HuH-7 (cell line): ENCODE data around the gene CD99.
A peak's percentile ranks its signal among the peaks of the same experiment; 100 is the strongest.

Experiments used
- DNase-seq: peaks from one replicate; pipeline ENCODE4 v3.0.0; 2011; ENCODE audit warnings: low spot score

The CD99 gene, protein sequence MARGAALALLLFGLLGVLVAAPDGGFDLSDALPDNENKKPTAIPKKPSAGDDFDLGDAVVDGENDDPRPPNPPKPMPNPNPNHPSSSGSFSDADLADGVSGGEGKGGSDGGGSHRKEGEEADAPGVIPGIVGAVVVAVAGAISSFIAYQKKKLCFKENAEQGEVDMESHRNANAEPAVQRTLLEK

DNA sequence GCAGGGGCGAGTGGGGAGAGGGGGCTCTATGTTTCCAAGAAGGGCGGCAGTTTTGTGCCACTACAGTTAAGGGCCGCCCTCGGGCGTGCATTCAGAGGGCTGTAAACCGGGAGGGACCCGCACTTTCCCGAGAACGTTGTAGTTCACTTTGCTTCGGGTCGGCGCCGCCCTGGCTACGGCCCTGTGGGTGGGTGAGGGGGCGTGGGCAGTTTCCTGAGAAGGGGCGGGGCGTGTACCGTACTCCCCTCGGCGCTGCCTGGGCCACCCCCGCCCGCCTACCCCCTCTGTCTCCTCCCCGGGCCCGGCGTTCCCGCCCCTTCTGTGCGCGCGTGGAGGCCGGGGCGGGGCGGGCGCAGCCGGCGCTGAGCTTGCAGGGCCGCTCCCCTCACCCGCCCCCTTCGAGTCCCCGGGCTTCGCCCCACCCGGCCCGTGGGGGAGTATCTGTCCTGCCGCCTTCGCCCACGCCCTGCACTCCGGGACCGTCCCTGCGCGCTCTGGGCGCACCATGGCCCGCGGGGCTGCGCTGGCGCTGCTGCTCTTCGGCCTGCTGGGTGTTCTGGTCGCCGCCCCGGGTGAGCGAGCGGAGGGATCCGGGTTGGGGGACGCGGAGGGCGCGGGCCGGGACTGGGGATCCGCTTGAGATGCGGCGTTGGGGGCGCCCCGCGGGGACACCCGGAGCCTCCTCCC is at the start of gene CD99:
TSS of gene CD99 (plus strand) at position 440 of the 687 bp plus-strand sequence. CDS start at position 506, 66 bp downstream.
- peak; percentile 48 for DNase-seq

DNA sequence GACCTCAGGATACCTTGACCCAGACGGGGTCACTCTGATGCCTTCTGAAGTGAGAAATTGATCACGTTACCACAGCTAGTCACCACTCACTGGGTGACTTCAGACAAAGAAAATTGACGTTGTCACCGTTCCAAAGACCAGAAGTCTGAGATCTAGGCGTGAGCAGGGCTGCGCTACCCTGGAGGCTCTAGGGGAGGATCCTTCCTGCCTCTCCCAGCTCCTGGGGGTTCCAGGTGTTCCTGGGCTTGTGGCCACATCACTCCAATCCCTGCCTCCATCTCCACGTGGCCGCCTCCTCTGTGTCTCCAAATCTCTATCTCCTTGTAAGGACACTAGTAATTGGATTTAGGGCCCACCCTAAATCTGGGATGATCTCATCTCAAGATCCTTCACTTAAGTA is 48.9 kb upstream of the CD99 start:
- DNase-seq: no peak

DNA sequence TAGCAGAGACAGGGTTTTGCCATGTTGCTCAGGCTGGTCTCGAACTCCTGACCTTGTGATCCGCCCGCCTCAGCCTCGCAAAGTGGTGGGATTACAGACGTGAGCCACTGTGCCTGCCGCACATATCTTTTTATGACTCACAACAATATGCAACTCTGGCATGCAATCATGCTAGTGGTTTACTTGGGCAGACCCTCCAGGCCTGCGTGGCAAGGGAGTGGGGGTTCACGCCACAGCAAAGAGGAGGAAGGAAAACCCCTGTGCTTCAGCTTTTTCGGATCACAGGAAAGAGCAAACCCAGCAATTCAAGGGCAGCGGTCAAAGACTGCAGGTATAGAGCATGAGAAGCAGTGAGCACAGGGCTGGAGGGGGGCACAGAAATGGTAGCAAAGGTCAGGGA is 48.3 kb upstream of the CD99 start:
- no peak for DNase-seq

DNA sequence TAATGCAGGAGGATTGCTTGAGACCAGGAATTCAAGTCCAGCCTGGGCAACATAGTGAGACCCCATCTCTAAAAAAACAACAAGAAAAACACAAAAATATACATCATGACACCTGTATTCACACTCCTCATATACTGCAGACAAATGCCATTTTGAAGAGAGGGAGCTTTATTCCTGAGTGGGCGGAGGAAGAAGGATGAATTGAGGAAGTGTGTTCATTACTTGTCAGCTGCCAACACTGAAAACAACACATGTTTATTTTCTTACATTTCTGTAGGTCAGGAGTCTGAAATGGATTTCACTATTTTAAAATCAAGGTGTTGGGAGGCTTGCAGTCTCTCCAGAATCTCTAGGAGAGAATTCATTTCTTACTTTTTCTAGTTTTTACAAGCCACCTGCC is 47.2 kb upstream of the CD99 start:
- no peak for DNase-seq

DNA sequence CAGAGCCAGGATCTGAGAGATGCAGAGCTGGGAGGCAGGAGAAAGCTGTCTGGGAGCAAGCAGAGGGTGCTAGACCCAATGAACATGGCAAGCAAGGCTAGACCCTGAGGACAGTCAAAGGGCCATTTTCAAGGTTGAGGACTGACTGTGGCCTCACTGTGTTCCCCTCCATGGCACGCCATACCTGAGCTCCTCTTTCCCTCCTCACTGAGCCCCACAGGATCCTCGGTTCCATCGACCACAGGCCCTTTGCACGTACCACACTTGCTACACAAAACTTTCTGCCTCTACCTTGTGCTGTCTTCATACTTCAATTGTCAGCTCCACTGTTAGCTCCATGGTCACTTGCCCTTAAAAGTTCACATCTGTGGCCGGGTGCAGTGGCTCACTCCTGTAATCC is 45.5 kb upstream of the CD99 start:
- DNase-seq: no peak

DNA sequence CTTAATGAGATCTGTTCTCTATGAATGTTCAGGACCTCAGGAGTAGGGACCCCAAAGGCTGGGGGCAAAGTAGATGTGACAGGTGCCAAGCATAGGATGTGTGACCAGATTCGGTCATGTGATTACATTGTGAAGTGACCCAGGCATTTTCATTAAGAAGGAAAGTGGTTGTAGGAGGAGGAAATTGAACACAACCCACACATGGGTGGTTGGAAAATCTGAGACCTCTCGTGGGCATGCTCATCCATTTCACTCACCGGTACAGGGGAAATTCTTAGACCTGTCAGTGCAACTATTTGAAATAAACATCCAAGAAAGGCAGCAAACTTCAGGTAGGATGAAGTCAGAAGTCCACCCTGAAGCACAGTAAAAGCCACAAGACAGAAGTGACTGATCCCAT is 43.5 kb upstream of the CD99 start:
- no peak for DNase-seq

DNA sequence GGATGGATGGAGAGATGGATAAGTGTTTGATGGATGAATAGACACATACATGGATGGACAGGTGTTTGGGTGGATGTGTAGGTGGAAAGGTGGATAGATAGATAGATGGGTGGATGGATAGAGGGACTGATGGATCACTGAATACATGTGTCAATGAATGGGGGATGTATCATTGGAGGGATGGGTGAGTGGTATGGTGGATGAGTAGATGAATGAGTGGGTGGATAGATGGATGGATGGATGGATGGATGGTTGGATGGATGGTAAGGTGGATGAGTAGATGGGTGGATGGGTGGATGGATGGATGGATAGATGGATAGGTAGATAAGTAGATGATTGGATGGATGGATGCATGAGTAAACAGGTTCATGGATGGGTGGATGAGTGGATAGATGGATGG is 41.1 kb upstream of the CD99 start:
- DNase-seq: no peak

DNA sequence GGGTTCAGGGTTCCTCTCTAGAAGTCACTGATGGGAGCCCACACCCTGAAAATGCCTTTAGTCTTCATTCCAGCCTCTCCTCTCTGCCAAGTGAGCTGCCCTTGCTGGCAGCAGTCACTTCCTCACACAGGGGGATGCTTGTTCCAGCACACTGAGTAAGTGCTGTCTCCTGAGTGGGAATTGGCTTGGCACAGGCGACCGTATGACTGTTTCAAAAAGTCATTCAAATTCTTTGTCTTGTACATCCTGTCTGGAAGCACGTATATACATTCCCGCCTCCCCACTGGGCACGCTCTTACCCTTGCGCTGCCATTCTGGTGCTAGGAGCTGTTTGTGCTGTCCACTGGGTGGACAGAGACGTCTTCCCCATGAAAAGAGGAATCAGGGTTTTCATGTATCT is 40.2 kb upstream of the CD99 start:
- no peak for DNase-seq

DNA sequence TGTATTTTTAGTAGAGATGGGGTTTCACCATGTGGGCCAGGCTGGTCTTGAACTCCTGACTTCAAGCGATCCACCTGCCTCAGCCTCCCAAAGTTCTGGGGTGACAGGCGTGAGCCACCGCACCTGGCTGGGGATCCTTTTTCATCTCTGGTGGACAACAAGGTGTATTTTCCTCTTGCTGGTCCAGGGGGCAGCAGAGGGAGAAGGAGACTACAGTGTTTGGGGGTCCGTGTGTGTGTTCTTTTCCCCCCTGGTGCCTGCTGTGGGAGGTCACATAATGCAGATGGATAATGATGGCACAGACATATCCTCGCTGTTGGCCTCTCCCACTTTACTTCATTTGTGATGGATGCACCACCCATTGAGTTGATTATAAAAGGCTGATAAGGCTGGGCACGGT is 39.0 kb upstream of the CD99 start:
- no peak for DNase-seq

DNA sequence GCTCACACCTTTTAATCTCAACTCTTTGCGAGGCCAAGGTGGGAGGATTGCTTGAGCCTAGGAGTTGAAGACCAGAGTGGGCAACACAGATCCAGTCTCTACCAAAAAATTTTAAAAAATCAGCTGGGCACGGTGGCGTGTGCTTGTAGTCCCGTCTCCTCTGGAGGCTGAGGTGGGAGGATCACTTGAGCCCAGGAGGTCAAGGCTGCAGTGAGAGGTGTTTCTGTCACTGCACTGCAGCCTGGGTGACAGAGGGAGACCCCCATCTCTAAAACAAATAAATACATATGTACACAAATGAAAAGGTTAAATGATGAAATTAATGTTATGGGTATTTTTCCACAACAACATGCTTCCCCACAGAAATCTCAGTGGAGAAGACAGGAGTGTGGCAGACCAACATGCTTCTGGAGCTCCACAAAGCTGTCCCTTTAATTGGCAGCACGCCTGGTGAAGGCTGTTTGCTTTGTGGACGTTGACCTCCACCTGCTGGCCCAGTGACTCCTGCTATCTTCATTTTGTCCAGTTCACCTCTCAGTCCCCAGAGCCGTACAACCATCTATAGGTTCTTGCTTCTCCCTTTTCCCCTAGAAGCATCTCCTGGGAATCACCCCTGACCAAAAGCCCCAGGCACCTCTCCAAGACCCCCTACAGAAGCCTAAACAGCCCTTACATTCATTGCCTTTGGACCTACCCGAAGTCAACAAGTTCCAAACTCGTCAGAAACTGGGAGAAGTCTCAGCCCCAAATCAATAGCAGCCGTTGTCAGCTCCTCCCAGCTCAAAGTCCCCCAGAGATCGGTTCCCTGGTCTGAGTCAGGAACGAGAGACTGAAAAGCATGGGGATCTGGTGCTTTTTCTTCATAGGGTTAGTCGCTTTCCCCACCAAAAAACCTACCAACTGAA is 36.4 kb upstream of the CD99 start:
- peak; percentile 36 for DNase-seq

DNA sequence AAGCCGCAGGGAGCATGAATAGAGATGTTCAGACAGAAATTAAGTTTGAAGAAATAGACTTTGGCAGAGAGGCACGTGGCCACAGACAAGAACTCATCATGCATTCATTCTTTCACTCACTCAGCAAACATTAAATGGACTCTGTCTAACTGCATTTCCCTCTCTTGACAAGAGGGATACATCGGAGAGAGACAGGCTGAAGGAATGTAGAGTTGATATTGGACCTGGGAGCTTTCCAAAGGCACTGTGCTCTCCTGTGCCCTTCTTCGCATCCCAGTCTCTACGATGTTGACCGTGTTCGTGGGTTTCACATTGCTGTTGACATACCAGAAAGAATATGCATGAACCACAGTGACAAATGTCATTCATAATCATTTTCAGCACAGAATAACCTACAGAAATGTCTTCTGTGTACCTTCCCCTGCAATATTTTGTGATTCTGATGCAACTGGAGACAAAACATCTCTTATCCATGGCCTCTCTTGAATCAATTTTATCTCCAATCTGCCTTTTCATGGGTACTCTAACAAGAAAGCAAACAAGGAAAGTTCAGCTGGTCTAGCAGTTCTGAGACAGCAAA is 34.7 kb upstream of the CD99 start:
- DNase-seq: no peak

DNA sequence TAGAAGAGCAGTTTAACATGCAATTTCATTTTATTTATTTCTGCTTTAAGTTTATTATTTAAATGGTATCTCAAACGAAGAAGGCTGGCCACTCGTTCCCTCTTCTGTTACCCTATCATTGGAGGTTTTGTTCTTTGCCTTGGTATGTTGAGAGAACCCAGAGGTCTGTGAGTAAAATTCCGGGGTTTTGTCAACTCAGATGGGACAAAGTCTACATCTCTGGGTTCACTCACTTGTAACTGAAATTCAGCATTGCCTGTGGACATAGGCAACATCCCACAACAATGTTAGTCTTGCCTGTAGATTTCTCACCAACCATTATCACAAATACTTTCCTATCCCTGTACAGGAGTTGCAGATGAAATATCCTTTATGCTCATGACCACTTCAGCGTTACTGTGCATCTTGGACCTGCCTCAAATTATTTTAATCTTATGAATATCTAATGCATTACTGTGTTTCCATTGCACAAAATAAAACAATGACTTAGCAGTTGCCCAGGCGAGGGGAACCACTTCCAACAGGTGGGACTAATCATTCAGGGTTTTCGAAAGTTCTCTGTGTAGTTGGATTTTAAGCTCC is 33.5 kb upstream of the CD99 start:
- no peak for DNase-seq

DNA sequence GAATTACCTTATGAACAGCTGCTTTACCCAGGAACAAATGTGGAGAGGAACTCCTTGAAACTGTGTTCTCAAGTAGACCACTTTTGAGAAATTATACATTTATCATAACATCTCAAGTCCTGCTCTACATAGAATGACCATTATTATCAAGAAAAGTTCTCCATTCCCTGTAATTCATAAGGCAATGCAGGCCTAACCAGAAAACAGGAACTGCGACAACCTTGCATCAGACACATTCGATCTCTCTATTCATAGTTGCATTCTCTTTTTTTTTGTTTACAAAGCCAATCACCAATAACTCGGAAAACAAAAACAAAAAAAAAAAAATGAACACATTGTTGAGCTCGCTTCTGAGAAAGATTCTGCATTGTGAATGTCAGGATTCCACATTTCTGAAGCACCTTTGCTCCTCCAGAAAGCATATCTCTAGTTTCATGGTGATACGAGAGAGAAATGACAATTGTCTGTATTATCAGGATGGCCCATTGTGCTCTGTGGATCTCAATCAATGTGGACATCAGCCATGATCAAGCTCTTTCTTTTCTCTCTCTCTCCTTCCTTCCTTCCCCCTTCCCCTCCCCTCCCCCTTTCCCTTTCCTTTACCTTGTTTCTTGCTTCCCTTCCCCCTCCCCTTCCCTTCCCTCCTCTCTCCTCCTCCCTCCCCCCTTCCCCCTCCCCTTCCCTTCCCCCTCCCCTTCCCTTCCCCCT is 32.4 kb upstream of the CD99 start:
- DNase-seq: no peak

DNA sequence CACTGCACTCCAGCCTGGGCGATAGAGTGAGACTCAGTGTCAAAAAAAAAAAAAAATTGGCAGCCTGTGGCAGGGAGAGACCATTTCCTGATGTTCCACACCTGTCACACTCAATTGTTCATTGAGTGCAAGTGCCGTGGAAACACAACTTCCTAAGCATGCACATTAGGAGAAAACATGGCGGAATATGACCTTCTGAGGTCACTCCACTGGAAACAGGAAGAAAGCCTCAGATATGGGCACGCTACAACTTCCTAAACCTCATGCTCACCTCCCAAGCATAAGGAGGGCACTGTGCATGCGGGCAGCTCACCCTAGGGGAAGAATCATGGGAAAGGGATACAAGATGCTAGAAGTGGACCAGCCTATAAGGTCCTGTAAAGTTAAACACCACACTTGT is 28.5 kb upstream of the CD99 start:
- no peak for DNase-seq

DNA sequence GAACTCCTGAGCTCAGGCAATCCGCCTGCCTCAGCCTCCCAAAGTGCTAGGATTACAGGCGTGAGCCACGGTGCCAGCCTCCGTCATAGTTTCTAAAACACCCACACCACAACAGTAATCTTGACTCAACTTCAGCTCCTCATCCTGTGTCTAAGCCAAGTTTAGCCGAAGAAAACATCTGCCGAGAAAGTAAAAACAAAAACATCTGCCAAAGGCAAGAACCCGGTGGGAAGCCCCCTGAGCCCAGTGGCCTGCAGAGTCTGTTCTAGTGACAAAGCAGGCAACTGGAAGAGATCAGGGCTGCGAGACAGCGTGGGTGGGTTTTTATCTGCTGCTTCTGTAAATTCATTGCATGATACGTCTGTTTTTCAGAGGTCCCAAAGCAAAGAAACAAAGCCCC is 26.6 kb upstream of the CD99 start:
- DNase-seq: no peak

DNA sequence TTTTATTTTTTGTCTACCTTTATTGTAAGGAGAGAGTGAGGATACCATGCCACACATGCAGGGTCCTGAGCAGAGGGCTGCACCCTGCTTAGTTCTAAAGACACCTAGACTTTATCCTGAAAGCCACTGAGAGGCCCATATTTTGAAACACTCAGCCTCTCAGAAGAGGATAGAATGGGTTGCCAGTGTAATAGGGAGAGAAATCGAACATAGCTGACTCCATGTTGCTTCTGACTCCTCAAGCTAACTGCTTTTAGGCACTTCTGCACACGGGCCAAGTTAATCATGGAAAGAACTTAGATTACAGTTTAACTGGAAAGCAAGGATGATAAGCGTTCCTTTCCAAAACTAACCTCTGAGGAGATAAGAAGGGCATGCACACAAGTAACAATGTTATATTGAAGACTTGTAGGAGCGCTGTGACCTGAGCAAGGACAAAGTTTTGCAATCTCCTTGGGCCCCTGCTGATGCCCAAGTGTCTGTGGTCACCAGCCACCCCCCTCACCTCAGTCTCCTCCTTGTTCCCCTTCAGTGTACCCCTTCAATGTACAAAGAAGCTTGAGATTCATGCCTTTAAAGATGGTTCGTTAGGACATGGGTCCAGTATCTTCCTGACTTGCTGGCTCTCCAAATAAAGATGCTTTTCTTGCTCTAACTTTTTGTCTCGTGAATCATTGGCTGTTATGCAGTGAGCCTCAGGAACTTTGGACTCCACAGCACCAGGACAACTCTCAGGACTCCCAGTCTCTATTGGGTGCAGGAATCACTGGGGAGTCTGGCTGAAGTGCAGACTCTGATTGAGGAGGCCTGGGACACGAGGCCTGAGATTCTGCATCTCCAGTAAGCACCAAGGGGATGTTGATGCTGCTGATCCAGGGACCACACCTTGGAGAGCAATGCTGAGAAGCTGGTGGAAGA is 25.4 kb upstream of the CD99 start:
- no peak for DNase-seq

DNA sequence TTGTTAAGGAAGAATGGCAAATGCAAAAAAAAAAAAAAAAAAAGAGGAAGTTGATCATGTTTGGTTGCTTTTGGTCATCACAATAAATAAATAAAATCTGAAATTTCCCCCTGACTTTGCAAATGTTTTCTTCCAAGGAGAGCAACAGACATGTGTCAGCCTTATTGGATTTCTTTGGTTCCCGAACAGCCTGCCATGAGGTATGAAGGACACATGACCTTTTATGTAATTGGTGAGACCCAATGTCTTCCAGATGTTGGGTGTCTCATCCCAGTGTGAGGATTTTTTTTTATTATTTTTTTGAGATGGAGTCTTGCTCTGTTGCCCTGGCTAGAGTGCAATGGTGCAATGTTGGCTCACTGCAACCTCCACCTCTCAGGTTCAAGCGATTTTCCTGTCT is 24.6 kb upstream of the CD99 start:
- DNase-seq: no peak

DNA sequence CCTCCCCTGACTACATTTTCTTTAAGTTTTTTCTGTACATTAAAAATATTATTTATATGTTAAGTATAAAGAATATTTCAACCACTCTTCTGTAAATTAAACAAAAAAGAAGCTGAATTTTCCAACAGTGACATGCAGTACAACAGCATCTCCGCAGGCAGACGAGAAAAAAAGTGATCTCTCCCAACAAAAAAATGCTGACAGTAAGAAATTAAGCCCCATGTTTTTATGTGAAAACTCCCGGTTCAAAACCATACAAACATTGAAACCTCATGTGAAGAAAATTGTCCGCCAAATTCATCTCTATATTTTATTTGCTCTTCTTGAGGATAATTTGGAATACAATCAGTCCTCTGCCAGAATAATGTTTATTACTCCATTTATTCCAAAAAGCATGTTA is 20.1 kb upstream of the CD99 start:
- no peak for DNase-seq

DNA sequence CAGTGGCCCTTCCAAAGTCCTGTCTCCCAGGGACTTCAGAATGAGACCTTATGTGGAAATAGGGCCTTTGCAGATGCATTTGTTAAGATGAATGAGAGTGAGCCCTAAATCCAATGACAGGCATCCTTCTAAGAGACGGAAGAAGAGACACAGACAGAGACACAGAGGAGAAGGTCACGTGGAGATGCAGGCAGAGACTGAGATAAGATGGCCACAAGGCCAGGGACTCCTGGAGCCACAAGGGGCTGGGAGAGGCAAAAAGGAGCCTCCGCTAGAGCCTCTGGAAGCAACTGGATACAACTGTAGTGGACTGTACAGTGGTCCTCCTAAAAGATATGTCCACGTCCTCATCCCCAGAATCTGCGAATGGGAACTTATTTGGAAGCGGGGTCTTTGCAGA is 19.0 kb upstream of the CD99 start:
- DNase-seq: no peak

DNA sequence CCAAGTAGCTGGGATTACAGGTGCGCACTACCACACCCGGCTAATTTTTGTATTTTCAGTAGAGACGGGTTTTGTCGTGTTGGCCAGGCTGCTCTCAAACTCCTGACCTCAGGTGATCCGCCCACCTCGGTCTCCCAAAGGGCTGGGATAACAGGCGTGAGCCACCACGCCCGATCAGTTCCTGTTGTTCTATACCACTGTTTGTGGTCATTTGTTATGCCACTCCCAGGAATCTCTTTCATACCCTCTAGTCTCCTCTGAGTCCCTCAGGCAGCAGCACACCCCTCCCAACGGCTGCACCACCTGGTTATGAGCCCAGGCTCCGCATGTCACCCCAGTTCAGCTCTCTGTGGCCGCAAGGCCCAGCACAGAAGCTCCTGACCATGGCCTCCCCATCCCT is 17.5 kb upstream of the CD99 start:
- no peak for DNase-seq
